ENCODE results near the gene ATG4C. TPM values are rescaled to one million over a fixed set of nuclear protein-coding genes. Genes with fewer than 3 reads are reported as not detected.

ATG4C gene
- total RNA-seq, 1 donor: 9.5 TPM

DNA sequence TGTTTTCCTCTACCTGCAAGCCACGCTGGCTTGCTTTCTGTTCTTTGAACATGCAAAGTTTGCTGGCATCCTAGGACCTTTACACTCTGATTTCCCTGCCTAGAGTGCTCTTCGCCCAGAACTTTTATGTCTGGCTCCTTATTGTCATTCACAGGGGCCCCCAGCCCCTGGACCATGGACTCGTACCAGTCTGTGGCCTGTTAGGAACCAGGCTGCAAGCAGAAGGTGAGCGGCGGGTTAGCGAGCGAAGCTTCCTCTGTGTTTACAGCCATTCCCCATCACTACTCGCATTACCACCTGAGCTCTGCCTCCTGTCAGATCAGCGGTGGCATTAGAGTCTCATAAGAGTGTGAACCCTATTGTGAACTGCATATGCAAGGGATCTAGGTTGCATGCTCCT, 73.0 kb downstream of the ATG4C start:
- DNase-seq (ENCODE audit: low read depth): no peak
- TF ChIP-seq, protein P1, sequence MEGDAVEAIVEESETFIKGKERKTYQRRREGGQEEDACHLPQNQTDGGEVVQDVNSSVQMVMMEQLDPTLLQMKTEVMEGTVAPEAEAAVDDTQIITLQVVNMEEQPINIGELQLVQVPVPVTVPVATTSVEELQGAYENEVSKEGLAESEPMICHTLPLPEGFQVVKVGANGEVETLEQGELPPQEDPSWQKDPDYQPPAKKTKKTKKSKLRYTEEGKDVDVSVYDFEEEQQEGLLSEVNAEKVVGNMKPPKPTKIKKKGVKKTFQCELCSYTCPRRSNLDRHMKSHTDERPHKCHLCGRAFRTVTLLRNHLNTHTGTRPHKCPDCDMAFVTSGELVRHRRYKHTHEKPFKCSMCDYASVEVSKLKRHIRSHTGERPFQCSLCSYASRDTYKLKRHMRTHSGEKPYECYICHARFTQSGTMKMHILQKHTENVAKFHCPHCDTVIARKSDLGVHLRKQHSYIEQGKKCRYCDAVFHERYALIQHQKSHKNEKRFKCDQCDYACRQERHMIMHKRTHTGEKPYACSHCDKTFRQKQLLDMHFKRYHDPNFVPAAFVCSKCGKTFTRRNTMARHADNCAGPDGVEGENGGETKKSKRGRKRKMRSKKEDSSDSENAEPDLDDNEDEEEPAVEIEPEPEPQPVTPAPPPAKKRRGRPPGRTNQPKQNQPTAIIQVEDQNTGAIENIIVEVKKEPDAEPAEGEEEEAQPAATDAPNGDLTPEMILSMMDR (IDR thresholded peaks at IDR 0.05; ENCODE audit: insufficient read depth, low read depth, low read length): no peak
- no peak overlapping the region for H3K4me3 ChIP-seq (ENCODE audit: low read depth, low read length)

GRCh38 chr1:62869217-62869754, 85.4 kb downstream of the ATG4C start:
- no peak for DNase-seq (ENCODE audit: low read depth)
- TF ChIP-seq, protein P1 (IDR thresholded peaks at IDR 0.05; ENCODE audit: insufficient read depth, low read depth, low read length): no peak

DNA sequence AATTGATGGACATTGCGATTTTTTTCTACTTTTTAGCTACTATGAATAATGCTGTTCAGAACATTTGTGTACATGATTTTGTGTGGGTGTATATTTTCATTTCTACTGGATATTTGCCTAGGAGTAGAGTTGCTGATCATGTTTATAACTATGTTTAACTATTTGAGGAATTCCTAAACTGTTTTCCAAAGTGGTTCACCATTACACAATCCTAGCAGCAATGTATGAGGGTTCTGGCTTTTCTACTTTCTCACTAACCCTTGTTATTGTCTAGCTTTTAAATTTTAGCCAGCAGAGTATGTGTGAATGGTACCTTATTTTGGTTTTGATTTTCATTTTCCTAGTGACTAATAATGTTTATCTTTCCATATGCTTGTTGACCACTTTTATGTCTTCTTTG, 86.2 kb downstream of the ATG4C start:
- TF ChIP-seq, protein P1 (IDR thresholded peaks at IDR 0.05; ENCODE audit: insufficient read depth, low read depth, low read length): no peak
- H3K4me3 ChIP-seq (ENCODE audit: low read depth, low read length): no peak overlapping the region
- peak; percentile 75 for DNase-seq (ENCODE audit: low read depth)

More at GRCh38 chr1:62869217-62869754, 85.4 kb downstream of the ATG4C start:
- H3K4me3 ChIP-seq (ENCODE audit: low read depth, low read length): no peak overlapping the region

DNA sequence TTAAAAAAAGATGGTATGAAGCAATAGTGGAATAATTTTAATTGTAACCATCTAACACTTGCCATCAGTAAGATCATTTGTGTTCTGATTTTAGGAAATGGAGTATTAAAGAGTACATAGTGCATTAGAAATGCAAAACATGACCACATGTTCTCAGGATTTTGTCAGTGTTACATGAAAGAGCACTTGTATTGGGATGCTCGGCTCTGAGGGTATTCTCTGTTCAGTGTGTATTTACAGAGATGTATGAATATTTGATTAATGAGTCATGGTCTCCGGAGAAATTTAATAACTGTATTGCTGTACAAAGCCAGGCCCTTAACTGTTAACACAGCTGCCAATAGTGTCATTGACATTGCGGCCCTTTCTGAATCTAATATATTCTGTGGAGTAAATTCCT, 91.7 kb downstream of the ATG4C start:
- no peak overlapping the region for H3K4me3 ChIP-seq (ENCODE audit: low read depth, low read length)
- DNase-seq (ENCODE audit: low read depth): no peak
- TF ChIP-seq, protein P1 (IDR thresholded peaks at IDR 0.05; ENCODE audit: insufficient read depth, low read depth, low read length): no peak

GRCh38 chr1:62876535-62876934, 92.6 kb downstream of the ATG4C start:
- H3K4me3 ChIP-seq (ENCODE audit: low read depth, low read length): no peak overlapping the region
- TF ChIP-seq, protein P1 (IDR thresholded peaks at IDR 0.05; ENCODE audit: insufficient read depth, low read depth, low read length): no peak
- DNase-seq (ENCODE audit: low read depth): no peak

DNA sequence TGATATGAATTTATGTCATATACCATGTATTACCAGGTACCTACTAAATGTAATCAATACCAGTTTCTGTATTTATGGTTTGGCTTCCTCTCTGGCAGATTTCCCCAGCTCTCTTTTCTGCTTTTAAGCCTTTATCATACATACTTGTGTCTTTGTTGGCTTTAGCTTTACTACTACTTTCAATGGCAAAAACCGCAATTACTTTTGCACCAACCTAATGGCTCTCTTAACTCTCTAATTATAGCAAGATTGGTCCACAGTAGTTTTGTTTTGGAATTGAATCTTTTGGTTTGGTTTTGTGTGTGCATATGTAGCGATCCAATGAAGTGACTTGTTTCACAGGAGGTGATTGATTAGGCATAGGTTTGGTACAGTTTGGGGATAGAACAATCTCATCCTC, 93.6 kb downstream of the ATG4C start:
- no peak for DNase-seq (ENCODE audit: low read depth)
- TF ChIP-seq, protein P1 (IDR thresholded peaks at IDR 0.05; ENCODE audit: insufficient read depth, low read depth, low read length): no peak
- H3K4me3 ChIP-seq (ENCODE audit: low read depth, low read length): no peak overlapping the region

- no peak for DNase-seq (ENCODE audit: low read depth)
- TF ChIP-seq, protein P1 (IDR thresholded peaks at IDR 0.05; ENCODE audit: insufficient read depth, low read depth, low read length): no peak
- no peak overlapping the region for H3K4me3 ChIP-seq (ENCODE audit: low read depth, low read length)
Measured at GRCh38 chr1:62879962-62880361, 96.0 kb downstream of the ATG4C start.

Data from fibroblast of villous mesenchyme (primary cell).